Right kidney (tissue), 1 donor: Measurements from ENCODE around the gene CDYL2.
"Not testable (repeated sequence)": the region's sequence is repeated elsewhere in the genome, so short reads cannot be mapped to it uniquely, and the experiment has no call there.

Experiments
- DNase-seq: peaks from one replicate; pipeline ENCODE4 v3.0.0-alpha.2; 2016

Gene CDYL2

GRCh38 chr16:80744856-80745255 is 59.5 kb downstream of the CDYL2 start:
- no peak for DNase-seq

- no peak for DNase-seq
Measured at GRCh38 chr16:80743772-80744171, 60.6 kb downstream of the CDYL2 start.

DNA sequence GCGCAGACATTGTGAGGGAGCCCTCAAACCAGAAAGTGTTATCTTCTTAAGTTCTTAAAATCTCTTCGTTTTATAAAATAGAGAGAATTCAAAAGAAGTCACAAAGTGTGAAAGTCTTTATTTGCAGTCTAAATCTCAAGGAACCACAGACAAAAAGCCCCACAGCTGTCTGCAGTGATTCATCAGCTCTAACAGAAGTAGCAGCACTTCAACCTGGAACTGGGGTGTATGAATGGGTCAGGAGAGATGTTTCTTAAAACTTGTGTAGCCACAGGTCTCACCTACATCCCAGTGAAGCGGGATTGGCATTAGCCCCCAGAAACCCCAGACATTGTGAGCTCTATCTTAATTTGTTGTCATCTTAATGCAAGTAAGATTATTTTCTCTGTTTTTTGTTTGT is 61.1 kb downstream of the CDYL2 start:
- no peak for DNase-seq

GRCh38 chr16:80742331-80742730 is 62.1 kb downstream of the CDYL2 start:
- no peak for DNase-seq

GRCh38 chr16:80741724-80742123 is 62.7 kb downstream of the CDYL2 start:
- no peak for DNase-seq

GRCh38 chr16:80739523-80739922 is 64.9 kb downstream of the CDYL2 start:
- DNase-seq = no peak

DNA sequence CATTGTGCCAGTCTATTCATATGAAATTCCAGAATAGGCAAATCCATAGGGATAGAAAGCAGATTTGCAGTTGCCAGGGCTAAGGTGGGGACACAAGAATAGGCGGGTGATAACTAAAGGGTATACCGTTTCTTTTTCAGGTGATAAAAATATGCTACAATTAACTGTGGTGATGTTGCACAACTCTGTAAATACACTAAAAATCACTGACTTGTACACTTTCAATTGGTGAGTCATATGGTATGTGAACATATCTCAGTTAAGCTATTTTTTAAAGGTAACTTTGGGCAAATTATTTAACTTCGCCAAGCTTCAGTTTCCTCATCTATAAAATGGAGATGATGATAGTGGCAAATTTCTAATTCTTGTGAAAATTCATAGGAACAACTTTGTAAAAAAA is 65.9 kb downstream of the CDYL2 start:
- DNase-seq = no peak

DNA sequence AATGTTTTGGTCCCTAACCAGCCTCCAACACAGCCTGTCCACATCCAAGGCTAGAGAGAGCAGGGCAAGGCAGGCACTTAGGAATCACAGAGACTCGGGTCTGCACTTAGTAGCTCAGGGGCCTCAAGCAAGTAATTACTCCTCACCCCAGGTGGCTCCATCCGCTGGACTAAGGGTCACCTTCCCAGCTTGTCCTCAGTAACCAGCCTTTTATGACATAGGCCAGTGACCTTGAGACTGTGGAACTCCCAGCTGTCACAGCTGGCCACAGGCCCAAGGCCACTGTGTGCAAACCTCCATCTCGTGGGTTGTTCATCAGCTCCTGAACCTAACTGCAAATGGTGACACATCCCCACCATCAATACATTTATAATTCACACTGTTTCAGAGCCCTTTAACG is 68.6 kb downstream of the CDYL2 start:
- no peak for DNase-seq

GRCh38 chr16:80733407-80733806 is 71.0 kb downstream of the CDYL2 start:
- DNase-seq = no peak

DNA sequence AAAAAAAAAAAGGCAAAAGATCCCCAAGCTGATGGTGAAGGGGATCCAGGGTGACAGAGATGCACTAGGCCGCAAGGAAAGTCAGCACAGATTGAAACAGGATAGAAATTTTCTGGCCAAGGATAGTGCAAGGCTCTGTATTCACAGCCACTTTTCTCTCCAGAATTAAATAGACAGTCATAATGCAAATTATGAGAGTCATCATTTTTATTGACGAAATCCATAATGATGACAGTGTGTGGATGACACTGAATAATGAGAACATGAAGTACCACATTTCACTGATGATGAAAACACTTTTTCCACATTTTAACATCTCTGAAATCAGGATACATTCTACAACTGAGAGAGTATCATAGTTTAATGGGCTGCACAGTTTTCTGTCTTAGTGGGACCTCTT is 72.5 kb downstream of the CDYL2 start:
- no peak for DNase-seq

DNA sequence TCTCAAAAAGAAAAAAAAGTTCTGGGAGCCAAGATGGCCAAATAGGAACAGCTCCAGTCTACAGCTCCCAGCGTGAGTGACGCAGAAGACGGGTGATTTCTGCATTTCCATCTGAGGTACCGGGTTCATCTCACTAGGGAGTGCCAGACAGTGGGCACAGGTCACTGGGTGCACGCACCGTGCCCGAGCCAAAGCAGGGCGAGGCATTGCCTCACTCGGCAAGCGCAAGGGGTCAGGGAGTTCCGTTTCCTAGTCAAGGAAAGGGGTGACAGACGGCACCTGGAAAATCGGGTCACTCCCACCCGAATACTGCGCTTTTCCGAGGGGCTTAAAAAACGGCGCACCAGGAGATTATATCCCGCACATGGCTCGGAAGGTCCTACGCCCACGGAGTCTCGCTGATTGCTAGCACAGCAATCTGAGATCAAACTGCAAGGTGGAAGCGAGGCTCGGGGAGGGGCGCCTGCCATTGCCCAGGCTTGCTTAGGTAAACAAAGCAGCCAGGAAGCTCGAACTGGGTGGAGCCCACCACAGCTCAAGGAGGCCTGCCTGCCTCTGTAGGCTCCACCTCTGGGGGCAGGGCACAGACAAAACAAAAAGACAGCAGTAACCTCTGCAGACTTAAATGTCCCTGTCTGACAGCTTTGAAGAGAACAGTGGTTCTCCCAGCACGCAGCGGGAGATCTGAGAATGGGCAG is 77.2 kb downstream of the CDYL2 start:
- DNase-seq = not testable (repeated sequence)

DNA sequence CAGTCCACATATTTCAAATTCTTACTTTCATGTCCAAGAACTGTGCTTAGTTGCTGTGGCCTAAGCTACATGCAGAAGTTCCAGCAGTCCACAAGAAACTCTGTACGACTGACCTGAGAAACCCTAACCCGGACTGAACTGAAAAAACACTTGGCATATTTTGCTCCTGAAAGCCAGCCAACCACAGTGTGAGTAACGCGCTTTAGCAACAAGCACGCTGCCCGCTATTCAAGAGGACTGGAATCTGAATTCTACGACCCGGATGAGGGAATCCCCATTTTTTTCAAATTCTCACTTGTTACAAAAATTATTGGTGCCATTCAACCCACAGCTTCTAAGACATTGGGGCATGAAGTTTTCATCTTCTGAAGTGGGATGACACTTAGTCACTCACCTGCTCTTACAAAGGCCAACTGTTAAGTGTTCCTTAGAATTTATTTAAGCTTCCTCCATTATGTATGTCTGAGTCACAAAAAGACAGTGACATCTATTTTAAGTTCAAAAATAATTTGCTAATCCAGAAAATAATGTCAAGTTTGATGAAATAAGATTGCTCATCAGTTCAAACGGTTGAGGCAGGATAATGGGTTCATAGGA is 78.7 kb downstream of the CDYL2 start:
- no peak for DNase-seq

DNA sequence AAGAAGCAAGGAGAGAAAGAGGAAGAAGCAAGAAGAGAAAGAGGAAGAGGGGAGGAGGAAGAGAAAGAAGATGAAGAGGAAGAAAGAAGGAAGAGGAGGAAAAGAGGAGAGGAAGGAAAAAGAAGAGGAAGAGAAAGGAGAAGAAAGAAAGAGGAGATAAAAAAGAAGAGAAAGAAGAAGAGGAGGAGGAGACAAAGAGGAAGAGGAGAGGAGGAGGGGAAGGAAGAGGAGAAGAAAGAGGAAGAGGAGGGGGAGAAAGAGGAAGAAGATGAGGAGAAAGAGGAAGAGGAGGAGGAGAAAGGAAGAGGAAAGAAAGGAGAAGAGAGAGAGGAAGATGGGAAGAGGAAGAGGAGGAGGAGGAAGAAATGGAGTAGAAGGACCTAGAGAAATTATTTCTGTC is 80.4 kb downstream of the CDYL2 start:
- no peak for DNase-seq

GRCh38 chr16:80723091-80723490 is 81.3 kb downstream of the CDYL2 start:
- no peak for DNase-seq

DNA sequence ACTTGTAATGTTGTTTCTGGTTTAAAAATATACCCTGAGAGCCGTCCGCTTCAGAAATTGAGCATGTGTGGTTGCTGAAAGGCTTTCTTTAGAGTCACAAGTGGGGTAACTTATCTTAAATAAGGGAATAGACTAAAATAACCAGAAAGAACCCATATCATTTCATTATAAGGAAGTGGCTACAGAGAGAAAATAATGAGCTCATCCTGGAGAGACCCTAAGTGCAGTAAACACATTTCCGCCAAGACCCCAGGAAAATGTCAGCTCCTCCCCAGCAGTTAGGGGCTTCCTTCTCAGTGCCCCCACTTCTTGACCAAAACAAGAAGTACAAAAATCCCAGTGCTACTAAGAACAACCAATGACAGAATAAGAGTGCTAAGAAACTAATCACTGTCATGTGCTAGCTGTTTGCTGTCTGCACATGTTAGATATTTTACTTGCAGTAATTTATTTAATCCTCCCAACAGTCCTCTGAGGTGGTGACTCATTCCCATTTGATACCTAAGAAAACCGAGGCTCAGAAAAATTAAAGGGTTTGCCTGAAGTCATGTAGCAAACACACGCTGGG is 83.5 kb downstream of the CDYL2 start:
- no peak for DNase-seq

DNA sequence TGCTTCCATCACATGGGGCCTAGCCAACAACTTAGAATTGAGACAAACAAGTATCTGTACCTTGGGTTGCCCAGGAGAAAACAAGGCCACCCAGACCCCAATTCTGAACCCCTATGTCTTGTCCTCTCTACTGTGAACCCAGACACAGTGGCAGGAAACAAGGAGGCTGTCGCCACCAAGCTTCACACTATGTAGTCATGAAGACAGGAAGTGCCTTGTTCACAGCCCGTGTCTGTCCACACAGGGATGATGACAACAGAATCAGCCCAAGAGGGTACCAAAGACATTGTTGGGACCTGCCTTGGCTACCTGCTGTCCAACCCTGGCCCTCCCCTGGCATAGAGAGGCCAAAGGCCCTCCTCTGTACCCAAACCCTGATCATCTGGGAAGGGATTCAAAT is 84.8 kb downstream of the CDYL2 start:
- DNase-seq = no peak

- DNase-seq = no peak
Measured at GRCh38 chr16:80718480-80719220, 85.7 kb downstream of the CDYL2 start.

GRCh38 chr16:80717611-80718010 is 86.8 kb downstream of the CDYL2 start:
- DNase-seq = no peak

- DNase-seq = no peak
Measured at GRCh38 chr16:80716564-80717139, 87.7 kb downstream of the CDYL2 start.

- DNase-seq = no peak
Measured at GRCh38 chr16:80711406-80711805, 93.0 kb downstream of the CDYL2 start.

DNA sequence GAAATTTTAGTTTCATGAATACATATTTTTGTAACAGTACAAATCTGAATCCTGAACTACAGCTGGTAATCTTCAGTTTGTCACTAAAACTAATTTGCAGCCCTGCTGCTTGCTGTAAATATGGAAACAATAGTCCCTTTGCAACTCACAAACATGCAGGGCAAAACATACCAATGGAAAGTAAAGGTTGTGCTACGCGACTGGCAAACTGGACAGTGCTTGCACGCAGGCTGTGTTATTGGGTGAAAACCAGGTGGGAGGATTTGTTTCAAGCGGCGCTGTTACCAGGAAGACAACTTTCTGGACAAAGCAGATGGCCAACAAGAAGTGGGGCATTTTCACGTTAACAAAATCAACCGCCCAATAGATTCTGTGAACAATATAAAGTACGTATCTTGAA is 93.5 kb downstream of the CDYL2 start:
- no peak for DNase-seq

DNA sequence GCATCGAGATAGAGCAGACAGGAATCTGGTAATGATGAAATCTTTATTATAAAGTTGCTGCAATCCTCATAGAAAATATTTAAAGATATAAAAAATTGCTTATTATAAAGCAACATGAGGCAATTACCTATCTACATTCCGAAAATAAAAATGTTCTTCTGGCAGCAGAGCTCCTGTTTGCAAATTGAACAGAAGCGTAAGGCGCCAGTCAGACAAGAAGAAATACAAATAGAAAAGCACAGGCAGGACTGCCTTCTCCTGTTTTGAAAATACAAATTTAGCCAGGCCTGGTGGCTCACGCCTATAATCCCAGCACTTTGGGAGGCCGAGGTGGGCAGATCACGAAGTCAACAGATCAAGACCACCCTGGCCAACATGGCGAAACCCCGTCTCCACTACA is 95.6 kb downstream of the CDYL2 start:
- no peak for DNase-seq

- no peak for DNase-seq
Measured at GRCh38 chr16:80707686-80708085, 96.7 kb downstream of the CDYL2 start.
